Activated CD4-positive, alpha-beta T cell treated with anti-CD3 and anti-CD28 coated beads for 48 hours (primary cell): ENCODE measurements around the gene SLC38A10.
A peak's percentile ranks its signal among the peaks of the same experiment; 100 is the strongest.

Experiments
- DNase-seq: peaks from one replicate; pipeline ENCODE4 v3.0.0-alpha.2; 2020

The SLC38A10 gene

DNA sequence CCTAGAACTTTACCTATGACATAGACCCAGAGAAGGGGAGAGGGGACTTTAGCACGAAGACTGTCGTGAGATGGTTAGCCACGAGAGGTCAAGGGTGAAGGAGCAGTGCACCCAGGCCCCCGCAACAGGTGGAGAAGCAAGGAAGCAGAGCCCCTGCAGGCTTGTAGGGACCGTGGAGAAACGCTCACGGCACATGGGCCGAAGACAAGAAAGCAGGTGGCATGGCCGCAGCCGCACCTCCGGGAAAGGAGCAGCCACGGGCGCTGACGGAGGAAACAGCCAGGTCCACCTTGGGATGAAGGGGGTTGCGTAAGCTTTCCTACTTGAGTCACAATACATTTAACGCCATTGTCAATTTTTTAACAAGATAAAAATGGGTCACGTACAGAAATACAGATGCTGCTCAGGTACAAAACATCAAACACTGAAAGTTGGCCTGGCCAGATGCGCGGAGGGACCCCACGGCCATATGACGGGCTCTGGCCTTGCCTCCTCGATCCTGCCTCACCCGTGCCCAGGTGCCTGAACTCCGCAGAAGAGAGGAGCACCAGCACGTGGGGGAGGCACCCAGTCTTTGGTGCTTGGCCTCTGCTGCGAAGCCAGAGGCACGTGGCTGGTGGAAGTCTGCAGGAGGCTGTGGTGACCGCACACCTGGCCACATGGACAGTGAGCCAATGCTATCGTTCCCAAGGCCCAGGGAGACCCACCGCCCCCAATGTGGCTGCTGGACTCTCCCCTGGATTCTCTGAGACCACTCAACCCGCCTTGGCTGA lies 21.2 kb downstream of the SLC38A10 start:
- no peak for DNase-seq

- no peak for DNase-seq
Observed at GRCh38 chr17:81272616-81273015, 22.5 kb downstream of the SLC38A10 start.

DNA sequence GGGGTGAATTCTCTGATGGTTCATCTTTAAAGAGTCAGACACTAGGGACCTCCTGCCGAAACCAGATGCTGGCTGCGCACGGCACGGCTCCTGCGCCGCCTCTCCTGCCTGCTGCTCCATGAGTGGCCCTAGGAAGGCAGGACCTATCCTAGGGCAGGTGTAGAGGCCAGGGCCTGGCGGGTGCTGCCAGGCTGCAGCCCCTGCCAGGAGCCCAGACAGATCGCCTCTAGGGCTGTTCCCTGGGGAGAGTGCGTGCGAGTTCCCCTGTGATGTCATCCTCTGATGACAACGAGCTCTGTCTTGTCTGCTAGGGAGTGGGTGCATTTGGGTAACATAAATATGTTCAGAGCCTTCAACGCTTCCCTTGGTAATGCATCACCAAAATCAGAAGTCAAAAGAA lies 23.9 kb downstream of the SLC38A10 start:
- no peak for DNase-seq

GRCh38 chr17:81270279-81270678 lies 24.8 kb downstream of the SLC38A10 start:
- DNase-seq, result no peak

- no peak for DNase-seq
Observed at GRCh38 chr17:81267390-81268067, 27.6 kb downstream of the SLC38A10 start.

- DNase-seq, result no peak
Observed at GRCh38 chr17:81265576-81265975, 29.5 kb downstream of the SLC38A10 start.

DNA sequence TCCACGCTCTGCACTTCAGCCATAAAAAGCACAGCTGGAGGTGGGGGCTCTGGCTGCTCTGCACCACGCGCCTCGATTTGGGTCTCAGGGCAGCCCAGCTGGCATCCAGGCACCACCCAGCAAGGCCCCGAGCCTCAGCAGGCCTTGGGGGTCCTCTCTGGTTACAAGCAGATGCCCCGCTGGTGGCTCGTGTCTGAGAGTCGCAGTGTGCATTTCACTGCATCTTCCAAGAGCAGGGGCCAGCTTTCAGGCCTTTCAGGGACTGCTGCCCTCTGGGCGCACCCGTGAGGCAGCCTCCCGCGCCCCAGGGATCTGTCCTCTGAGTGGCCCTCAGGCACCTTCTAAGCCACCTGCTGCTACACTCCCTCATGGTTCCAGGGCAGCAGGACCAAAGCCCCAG lies 30.5 kb downstream of the SLC38A10 start:
- no peak for DNase-seq

DNA sequence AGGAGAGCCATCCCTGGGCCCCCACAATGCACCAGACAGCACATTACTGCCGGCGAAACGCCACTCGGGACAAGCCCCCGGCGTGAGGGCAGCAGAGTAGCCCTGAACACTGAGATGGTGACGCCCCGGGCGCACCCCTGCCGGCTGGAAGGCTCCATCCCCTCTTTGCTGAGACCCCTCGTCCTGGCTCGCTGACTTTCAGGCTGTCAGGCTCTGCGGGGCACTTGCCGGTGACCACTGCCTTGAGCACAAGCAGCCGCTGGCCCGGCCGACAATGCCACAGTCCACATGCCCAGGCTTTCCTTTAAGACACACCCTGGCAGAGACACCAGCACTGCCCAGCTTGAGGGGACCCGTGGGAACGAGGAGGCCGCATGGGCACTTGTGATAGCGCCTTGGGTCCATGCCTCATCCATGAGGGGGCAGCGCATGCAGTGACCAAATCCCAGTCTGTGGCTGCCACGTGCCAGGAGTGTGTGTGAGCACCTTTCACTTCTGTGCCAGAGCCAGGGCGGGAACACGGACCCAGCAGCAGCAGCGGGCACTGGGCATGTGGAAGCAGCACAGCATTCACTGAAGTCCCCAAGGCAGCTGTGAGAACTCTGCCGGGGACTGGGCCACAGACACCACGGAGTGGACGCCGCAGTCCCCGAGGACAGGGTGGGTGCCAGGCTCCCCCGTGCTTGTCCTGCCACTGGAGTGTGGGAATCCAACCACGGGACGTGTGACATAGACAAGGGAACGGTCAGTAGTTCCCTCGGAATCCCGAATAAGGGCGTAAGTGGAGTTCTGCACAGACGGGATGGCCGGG lies 31.5 kb downstream of the SLC38A10 start:
- DNase-seq, result no peak

DNA sequence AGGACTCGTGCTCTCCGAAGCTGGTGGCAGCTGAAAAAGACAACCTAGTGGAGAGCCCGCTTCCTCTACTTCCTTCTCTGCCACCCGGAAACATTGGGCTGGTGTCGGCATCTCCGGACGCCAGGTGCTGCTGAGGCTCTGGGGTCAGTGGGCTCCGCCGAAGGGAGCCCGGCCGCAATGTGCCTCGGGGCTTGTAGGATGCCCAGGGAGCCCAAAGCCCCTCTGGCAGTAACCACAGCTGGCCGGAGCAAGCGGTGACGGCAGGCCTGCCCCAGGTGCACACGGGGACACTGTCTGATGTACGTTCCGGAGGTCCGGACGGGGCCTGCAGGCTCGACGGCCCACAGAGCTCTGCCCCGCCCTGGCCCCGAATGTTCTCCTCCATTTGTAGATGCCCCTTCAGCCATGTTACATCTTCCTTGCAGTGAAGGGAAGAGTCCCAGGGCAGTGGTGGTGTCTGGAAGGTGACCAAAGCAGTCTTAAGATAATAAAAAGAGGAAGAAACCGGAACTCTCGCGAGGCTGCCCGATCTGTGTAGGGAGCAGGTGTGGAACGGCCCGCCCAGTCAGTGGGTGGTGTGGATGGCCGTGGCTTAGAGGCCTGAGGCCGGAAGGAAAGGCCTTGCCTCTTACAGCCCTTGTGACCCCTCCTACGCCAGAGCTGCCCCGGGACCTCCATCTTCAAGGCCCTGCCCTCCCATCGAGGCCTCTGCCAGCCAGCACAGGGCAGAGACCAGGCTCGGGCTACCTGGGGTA lies 33.3 kb downstream of the SLC38A10 start:
- no peak for DNase-seq

- no peak for DNase-seq
Observed at GRCh38 chr17:81261096-81261495, 34.0 kb downstream of the SLC38A10 start.

DNA sequence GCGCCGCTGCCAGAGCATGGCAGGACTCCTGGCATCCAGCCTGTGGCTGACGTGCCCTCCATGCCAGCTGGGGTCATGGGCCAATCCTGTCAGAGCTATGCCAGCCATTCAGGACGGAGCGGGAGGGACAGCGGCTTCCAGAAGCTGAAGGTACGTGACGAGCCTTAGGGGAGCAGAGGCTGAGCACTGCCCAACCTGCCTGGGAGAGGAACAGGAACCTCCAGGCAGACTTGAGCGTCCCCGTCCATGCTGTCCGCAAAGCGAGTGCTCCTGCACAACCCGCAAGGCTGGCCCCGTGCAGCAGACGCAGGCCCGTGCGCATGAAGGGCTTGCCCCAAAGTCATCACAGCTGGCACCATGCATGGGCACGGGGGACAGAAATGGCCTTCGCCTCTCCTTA lies 34.5 kb downstream of the SLC38A10 start:
- DNase-seq, result no peak

DNA sequence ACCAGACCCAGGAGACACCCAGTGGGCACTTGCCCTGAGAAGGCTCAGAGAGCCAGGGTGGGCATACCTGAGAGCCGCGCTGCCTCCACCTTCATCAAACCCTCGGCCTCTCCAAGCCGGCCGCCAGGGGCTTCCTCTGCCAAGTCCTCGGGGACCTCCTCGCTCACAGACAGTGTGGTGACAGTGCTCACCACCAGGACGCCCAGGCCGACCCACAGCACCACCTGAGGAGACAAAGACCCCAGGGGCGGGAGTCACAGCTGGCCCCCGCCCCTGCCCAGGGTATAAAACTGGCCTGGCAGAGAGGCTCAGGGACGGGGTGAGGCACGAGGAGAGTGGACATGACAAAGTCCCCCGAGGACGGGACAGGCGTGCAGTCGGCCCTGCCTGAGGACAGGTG lies 34.9 kb downstream of the SLC38A10 start:
- DNase-seq, result no peak

DNA sequence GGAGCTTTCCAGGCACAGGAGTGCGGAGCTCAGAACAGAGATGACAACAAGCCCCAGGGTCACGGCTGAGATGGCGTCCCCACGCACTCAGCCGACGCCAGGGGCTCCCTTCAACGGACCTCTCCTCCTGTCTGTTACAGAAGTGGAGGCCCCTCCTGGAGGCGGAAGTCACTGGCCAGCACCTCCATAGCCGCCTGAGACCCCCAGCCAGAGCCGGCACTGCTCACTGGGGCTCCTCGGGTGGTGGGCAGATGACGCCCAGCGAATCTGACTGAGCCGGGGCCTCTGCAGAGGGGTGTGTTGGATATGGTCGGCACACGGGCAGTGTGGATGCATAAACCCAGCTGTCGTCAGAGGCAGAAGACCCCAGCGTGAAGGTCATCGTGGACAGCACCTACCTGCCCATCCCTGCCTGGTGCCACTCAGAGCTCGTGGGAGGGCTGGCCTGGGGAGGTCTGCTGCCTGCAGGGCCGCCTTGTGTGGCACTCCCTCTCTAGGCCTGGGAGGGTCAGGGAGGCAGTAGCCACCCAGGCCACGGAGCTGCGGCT lies 36.0 kb downstream of the SLC38A10 start:
- no peak for DNase-seq

DNA sequence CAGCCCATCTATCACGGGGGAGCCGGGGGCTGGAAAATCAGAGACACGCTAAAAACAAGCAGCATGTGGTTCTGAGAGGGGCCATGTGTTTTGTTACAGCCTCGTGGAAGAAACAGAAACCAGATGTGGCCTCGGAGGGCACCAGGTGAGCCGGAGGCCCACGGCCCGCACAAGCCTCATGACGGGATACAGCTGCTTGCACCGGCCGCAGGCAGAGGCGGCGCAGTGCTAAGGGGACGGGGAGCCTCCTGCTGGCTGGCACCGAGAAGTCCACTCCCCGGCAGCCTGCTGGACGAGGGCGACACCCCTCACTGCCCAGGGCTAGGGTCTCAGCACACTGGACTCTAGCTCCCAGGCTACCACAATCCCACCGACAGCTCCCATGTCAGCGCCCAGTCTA lies 36.8 kb downstream of the SLC38A10 start:
- DNase-seq, result no peak

DNA sequence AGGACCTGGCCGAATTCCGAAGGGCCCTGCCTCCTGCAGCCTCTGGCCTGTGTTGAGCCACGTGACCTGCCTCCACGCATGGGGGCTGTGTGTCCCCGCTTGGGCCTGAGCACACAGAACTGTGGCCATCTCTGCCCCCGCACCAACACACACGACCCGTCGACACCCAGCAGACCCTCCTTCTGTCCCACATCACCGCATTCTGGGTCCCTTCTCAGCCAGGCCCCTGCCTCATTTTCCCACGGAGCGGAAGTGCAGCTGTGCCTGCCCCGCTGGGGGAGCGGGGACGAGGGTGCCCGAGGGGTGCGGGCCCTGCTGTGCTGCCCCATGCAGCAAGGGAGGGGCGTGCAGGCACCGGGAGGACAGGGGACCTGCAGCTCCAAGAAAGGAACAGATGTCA lies 37.6 kb downstream of the SLC38A10 start:
- no peak for DNase-seq

- no peak for DNase-seq
Observed at GRCh38 chr17:81256616-81257015, 38.5 kb downstream of the SLC38A10 start.

DNA sequence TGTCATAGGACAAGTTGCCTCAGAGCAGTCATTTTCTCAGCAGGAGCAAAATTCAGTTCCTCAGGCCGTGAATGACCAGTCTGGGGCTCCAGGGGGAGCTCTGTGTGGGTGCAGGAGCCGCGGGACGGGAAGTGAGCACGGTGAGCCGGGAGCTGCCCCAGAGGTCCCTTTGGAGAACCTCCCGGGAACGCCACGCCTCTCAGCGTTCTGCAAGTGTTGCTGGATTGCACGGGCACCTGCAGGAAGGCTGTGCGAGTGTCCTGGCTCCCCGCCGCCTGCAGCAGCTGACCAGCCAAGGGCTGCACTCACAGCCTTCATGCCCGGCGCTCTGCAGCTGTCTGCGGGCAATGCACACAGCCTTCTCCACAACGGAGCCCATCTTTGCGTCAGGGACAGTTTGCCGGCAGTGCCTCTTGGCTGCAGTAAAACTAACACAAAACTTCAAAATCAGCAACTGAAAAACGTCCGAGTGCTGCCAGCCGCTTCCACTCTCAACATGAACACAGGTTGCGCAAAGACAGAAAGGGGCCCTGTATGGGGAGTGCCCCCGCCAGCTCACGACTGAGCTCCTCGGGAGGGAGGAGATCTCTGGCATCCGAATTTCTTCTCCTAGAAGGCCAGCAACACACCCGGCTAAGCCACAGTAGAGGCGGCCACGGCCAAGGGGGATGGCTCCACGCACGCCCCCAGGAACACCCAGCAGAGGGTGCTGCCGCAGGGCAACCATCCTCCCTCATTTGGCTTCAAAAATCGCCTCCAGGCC lies 40.0 kb downstream of the SLC38A10 start:
- DNase-seq, result no peak

DNA sequence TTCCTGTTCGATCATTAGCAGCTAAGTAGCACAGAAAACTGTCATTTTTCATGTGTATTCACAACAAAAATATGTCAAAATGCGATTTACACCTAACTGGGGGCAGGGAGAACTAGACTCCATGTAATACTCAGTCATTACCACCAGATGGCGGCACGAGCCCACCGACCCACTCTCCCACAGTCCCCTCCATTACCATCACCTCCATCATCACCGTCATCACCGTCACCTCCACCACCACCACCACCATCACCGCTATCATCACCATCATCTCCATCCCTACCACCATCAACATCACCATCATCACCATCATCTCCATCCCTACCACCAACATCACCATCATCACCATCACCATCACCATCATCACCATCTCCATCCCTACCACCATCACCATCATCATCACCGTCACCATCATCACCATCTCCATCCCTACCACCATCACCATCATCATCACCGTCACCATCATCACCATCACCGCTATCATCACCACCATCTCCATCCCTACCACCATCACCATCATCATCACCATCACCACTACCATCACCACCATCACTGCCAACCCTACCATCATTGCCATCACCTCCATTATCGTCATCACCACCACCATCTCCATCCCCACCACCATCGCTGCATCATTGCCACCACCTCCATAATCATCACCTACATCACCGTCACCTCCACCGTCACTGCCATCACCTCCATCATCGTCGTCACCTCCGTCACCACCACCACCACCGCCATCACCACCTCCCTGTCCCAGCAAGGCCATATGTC lies 41.6 kb downstream of the SLC38A10 start:
- peak; percentile 68 for DNase-seq

GRCh38 chr17:81252987-81253329 lies 42.1 kb downstream of the SLC38A10 start:
- no peak for DNase-seq

- no peak for DNase-seq
Observed at GRCh38 chr17:81252326-81252986, 42.7 kb downstream of the SLC38A10 start.
